Mammary epithelial cell (primary cell): ENCODE results near the gene AARS2.

Experiments used
- EZH2 ChIP-seq: IDR thresholded peaks from 2 replicates; pipeline ENCODE4 v1.6.1; 2012; ENCODE audit warnings: low read length, inconsistent platforms, borderline replicate concordance
- TF ChIP-seq, protein P1 (sequence below), 2 donors: IDR thresholded peaks in 1 of 2; conservative IDR thresholded peaks in 1 of 2; 2 replicates each; pipeline ENCODE4 v1.5.1; 2011 to 2012; ENCODE audit warnings: inconsistent platforms in 2 of 2, low read length in 2 of 2, mild to moderate bottlenecking in 2 of 2, control low read depth in 1 of 2, low read depth in 1 of 2; ENCODE audit not compliant: insufficient read depth in 1 of 2; ENCODE audit errors: extremely low read depth in 1 of 2

GRCh38 chr6:44315516-44315915, 2.4 kb upstream of the AARS2 start:
- TF ChIP-seq, protein P1, sequence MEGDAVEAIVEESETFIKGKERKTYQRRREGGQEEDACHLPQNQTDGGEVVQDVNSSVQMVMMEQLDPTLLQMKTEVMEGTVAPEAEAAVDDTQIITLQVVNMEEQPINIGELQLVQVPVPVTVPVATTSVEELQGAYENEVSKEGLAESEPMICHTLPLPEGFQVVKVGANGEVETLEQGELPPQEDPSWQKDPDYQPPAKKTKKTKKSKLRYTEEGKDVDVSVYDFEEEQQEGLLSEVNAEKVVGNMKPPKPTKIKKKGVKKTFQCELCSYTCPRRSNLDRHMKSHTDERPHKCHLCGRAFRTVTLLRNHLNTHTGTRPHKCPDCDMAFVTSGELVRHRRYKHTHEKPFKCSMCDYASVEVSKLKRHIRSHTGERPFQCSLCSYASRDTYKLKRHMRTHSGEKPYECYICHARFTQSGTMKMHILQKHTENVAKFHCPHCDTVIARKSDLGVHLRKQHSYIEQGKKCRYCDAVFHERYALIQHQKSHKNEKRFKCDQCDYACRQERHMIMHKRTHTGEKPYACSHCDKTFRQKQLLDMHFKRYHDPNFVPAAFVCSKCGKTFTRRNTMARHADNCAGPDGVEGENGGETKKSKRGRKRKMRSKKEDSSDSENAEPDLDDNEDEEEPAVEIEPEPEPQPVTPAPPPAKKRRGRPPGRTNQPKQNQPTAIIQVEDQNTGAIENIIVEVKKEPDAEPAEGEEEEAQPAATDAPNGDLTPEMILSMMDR (conservative IDR thresholded peaks at IDR 0.05 in 1 of 2, IDR thresholded peaks at IDR 0.05 in 1 of 2; ENCODE audit: extremely low read depth in 1 of 2, insufficient read depth in 1 of 2, low read depth in 1 of 2, low read length in 2 of 2): no peak
- TF ChIP-seq EZH2: no peak
